ENCODE results near the gene GAK.

GAK gene

DNA sequence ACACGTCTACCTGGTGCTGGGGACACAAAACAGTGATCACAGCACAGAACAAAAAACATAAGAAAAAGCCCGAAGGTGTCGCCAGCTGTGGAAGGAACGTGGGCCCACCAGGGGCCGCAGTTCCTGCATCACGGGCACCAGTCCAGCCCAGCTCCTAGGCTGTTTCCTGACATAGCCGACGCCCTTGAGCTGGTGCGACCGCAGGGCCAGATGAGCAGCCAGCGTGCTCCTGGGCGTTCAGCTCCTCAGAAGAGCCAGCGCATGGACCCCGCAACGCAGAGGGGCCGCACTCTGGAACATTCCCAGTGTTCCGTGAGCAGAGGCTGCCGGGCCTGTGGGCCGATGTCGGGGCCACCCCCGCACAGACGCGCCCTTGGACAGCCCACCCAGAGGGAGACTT lies 44.1 kb downstream of the GAK start:
- TF ChIP-seq, protein P1, sequence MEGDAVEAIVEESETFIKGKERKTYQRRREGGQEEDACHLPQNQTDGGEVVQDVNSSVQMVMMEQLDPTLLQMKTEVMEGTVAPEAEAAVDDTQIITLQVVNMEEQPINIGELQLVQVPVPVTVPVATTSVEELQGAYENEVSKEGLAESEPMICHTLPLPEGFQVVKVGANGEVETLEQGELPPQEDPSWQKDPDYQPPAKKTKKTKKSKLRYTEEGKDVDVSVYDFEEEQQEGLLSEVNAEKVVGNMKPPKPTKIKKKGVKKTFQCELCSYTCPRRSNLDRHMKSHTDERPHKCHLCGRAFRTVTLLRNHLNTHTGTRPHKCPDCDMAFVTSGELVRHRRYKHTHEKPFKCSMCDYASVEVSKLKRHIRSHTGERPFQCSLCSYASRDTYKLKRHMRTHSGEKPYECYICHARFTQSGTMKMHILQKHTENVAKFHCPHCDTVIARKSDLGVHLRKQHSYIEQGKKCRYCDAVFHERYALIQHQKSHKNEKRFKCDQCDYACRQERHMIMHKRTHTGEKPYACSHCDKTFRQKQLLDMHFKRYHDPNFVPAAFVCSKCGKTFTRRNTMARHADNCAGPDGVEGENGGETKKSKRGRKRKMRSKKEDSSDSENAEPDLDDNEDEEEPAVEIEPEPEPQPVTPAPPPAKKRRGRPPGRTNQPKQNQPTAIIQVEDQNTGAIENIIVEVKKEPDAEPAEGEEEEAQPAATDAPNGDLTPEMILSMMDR (IDR thresholded peaks at IDR 0.05; ENCODE audit: borderline replicate concordance, extremely low read depth, low read length, poor library complexity, severe bottlenecking), result no peak
- no peak for TF ChIP-seq EZH2 (IDR thresholded peaks at IDR 0.05; ENCODE audit: borderline replicate concordance, low read depth, low read length, severe bottlenecking)
- no peak overlapping the region for H3K27ac ChIP-seq (ENCODE audit: low read length)
- ATAC-seq (ENCODE audit: insufficient read depth, low read depth) (no peak), DNase-seq (no peak)
- H3K27me3 ChIP-seq (ENCODE audit: insufficient read depth, low read length, poor library complexity), result no peaks in the 10 kb centered on the region
- no peak overlapping the region for H3K9ac ChIP-seq (ENCODE audit: low read depth, low read length)
- H4K20me1 ChIP-seq (ENCODE audit: insufficient read depth, low read length), result peaks cover 24% of the 10 kb centered on the region
- H3K9me3 ChIP-seq (ENCODE audit: insufficient read depth, low read length, severe bottlenecking), result no peaks in the 10 kb centered on the region
- H3K4me2 ChIP-seq (ENCODE audit: insufficient read depth, low read length), result no peak overlapping the region
- no peak overlapping the region for H3K4me3 ChIP-seq (ENCODE audit: low read depth in 1 of 2, low read length in 2 of 2)
- no peaks in the 10 kb centered on the region for H3K4me1 ChIP-seq (ENCODE audit: insufficient read depth, low read length)
- no peaks in the 10 kb centered on the region for H3K79me2 ChIP-seq (ENCODE audit: insufficient read depth, low read length)
- H2AFZ ChIP-seq (ENCODE audit: low read depth, low read length), result no peak overlapping the region
- peaks cover 95% of the 10 kb centered on the region for H3K36me3 ChIP-seq (ENCODE audit: insufficient read depth, low read length)

DNA sequence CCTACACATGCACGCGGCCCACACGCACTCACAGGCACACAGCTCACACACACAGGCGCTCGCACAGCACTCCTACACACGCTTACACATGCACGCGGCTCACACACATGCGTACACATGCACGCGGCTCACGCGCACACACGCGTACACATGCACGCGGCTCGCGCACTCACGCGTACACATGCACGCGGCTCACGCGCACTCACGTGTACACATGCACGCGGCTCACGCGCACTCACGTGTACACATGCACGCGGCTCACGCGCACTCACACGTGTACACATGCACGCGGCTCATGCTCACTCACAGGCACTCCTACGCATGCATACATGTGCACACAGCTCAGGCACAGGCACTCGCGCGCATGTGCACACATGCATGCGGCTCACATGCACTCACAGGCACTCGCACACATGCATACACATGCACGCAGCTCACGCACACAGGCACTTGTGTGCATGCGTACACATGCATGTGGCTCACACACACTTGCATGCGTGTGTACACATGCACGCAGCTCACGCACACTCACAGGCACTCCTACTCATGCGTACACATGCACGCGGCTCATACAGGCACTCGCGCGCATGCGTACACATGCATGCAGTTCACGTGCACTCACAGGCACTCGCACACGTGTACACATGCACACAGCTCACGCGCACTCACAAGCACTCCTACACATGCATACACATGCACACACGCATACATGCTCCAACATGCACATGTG lies 44.9 kb downstream of the GAK start:
- H3K36me3 ChIP-seq (ENCODE audit: insufficient read depth, low read length), result peaks cover 95% of the 10 kb centered on the region
- H3K27me3 ChIP-seq (ENCODE audit: insufficient read depth, low read length, poor library complexity), result no peaks in the 10 kb centered on the region
- H3K79me2 ChIP-seq (ENCODE audit: insufficient read depth, low read length), result no peaks in the 10 kb centered on the region
- H3K9me3 ChIP-seq (ENCODE audit: insufficient read depth, low read length, severe bottlenecking), result no peaks in the 10 kb centered on the region
- H4K20me1 ChIP-seq (ENCODE audit: insufficient read depth, low read length), result peaks cover 17% of the 10 kb centered on the region
- no peak overlapping the region for H3K27ac ChIP-seq (ENCODE audit: low read length)
- H3K4me3 ChIP-seq (ENCODE audit: low read depth in 1 of 2, low read length in 2 of 2), result no peak overlapping the region
- no peak overlapping the region for H3K9ac ChIP-seq (ENCODE audit: low read depth, low read length)
- ATAC-seq (ENCODE audit: insufficient read depth, low read depth) (no peak), DNase-seq (no peak)
- H3K4me1 ChIP-seq (ENCODE audit: insufficient read depth, low read length), result no peaks in the 10 kb centered on the region
- H2AFZ ChIP-seq (ENCODE audit: low read depth, low read length), result no peak overlapping the region
- H3K4me2 ChIP-seq (ENCODE audit: insufficient read depth, low read length), result no peak overlapping the region
- no peak for TF ChIP-seq EZH2 (IDR thresholded peaks at IDR 0.05; ENCODE audit: borderline replicate concordance, low read depth, low read length, severe bottlenecking)
- TF ChIP-seq, protein P1 (IDR thresholded peaks at IDR 0.05; ENCODE audit: borderline replicate concordance, extremely low read depth, low read length, poor library complexity, severe bottlenecking), result no peak

DNA sequence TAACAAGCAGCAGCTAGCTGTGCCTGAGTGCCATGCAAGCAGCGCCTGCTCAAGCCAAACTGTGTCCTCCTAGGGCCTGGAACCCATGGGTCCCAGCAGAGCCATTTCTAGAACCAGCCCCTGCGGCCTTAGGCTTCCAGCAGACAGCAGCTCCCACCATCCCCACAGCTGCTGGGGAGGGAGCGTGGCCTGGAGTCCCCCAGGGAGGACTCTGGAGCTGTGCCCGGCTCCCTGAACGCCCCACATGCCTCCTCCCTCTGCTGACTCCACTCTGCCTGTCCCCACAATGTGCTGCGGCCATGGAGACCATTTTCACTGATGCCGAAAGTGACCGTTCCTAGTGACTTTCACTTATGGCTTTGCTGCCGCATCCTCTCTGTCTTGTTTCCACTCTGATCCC lies 45.9 kb downstream of the GAK start:
- no peaks in the 10 kb centered on the region for H3K27me3 ChIP-seq (ENCODE audit: insufficient read depth, low read length, poor library complexity)
- ATAC-seq (ENCODE audit: insufficient read depth, low read depth) (no peak), DNase-seq (no peak)
- no peak overlapping the region for H3K4me3 ChIP-seq (ENCODE audit: low read depth in 1 of 2, low read length in 2 of 2)
- peaks cover 16% of the 10 kb centered on the region for H4K20me1 ChIP-seq (ENCODE audit: insufficient read depth, low read length)
- no peak overlapping the region for H3K27ac ChIP-seq (ENCODE audit: low read length)
- H3K9me3 ChIP-seq (ENCODE audit: insufficient read depth, low read length, severe bottlenecking), result no peaks in the 10 kb centered on the region
- no peak overlapping the region for H2AFZ ChIP-seq (ENCODE audit: low read depth, low read length)
- H3K4me2 ChIP-seq (ENCODE audit: insufficient read depth, low read length), result no peak overlapping the region
- TF ChIP-seq EZH2 (IDR thresholded peaks at IDR 0.05; ENCODE audit: borderline replicate concordance, low read depth, low read length, severe bottlenecking), result no peak
- TF ChIP-seq, protein P1 (IDR thresholded peaks at IDR 0.05; ENCODE audit: borderline replicate concordance, extremely low read depth, low read length, poor library complexity, severe bottlenecking), result no peak
- H3K36me3 ChIP-seq (ENCODE audit: insufficient read depth, low read length), result peaks cover 95% of the 10 kb centered on the region
- H3K4me1 ChIP-seq (ENCODE audit: insufficient read depth, low read length), result no peaks in the 10 kb centered on the region
- H3K79me2 ChIP-seq (ENCODE audit: insufficient read depth, low read length), result no peaks in the 10 kb centered on the region
- no peak overlapping the region for H3K9ac ChIP-seq (ENCODE audit: low read depth, low read length)
